ENCODE measurements around the gene KIF1A. TPM values are rescaled to one million over a fixed set of nuclear protein-coding genes. Genes with fewer than 3 reads are reported as not detected.

KIF1A gene
- total RNA-seq, 1 donor from 2014 or later = 29.9 TPM

DNA sequence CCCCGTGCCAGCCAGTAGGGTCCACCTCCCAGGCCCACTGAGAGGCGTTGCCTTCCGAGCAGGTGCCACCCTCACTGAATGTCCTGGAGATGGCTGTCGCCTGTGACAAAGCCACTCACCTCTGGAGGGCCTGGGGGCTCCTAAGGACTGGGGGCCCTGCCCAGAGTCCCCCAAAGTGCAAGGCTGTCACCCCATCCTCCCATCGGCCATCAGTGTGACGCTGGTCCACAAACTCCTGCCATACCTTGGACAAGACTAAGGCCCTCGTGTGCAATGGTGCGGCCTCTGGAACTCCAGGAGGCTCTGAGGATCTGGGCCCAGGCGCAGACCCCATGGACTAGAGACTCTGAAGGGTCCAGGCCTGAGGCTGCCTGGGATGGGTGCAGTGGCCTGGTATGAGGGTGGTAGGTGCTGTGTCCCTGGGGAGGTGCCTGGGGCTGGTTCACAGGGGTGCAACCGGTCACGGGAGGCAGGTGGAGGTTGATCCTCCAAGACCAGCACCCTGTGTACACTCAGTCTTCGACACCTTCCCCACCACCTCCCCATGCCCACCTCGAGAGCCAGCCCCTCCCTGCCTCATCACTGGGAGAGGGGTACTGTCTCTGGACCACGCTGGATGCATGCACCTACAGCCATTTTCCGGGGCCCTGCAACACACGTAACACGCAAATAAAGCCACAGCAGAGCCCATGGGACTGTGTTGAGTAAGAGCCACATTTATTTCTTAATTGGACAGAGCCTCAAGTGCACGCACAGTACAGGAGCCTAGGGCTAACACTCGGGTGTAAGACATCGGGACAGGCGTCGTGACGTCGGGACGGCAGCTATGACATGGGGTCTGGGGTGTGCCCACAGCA, 106.7 kb downstream of the KIF1A start:
- Histone ChIP-seq H3K4me1 (no peaks in the 10 kb centered on the region), H3K4me3 (no peak overlapping the region), H2AFZ (replicated peaks) (no peak overlapping the region), H3K4me2 (no peak overlapping the region), H3K27me3 (no peaks in the 10 kb centered on the region), H4K20me1 (ENCODE audit: low read depth) (no peaks in the 10 kb centered on the region), H3K36me3 (no peaks in the 10 kb centered on the region), H3K9ac (no peak overlapping the region), H3K79me2 (ENCODE audit: low read depth) (no peaks in the 10 kb centered on the region), H3K27ac (no peak overlapping the region), H3F3A (ENCODE audit: low read depth) (no peaks in the 10 kb centered on the region), H3K9me3 (ENCODE audit: low read depth) (no peaks in the 10 kb centered on the region)
- Mint-ChIP-seq H3K9me3 (no peaks in the 10 kb centered on the region), H3K27me3 (ENCODE audit: insufficient read depth, low read depth) (peaks cover 2% of the 10 kb centered on the region), H3K4me1 (peaks cover 2% of the 10 kb centered on the region), H3K4me3 (no peak overlapping the region), H3K27ac (no peak overlapping the region), H3K36me3 (no peaks in the 10 kb centered on the region)
- no peak for DNase-seq (ENCODE audit: low spot score)
- TF ChIP-seq EZH2phosphoT487 (IDR thresholded peaks at IDR 0.05) (no peak), EZH2 (IDR thresholded peaks at IDR 0.05) (no peak)
- TF ChIP-seq, protein P1, sequence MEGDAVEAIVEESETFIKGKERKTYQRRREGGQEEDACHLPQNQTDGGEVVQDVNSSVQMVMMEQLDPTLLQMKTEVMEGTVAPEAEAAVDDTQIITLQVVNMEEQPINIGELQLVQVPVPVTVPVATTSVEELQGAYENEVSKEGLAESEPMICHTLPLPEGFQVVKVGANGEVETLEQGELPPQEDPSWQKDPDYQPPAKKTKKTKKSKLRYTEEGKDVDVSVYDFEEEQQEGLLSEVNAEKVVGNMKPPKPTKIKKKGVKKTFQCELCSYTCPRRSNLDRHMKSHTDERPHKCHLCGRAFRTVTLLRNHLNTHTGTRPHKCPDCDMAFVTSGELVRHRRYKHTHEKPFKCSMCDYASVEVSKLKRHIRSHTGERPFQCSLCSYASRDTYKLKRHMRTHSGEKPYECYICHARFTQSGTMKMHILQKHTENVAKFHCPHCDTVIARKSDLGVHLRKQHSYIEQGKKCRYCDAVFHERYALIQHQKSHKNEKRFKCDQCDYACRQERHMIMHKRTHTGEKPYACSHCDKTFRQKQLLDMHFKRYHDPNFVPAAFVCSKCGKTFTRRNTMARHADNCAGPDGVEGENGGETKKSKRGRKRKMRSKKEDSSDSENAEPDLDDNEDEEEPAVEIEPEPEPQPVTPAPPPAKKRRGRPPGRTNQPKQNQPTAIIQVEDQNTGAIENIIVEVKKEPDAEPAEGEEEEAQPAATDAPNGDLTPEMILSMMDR (IDR thresholded peaks at IDR 0.05) = no peak

DNA sequence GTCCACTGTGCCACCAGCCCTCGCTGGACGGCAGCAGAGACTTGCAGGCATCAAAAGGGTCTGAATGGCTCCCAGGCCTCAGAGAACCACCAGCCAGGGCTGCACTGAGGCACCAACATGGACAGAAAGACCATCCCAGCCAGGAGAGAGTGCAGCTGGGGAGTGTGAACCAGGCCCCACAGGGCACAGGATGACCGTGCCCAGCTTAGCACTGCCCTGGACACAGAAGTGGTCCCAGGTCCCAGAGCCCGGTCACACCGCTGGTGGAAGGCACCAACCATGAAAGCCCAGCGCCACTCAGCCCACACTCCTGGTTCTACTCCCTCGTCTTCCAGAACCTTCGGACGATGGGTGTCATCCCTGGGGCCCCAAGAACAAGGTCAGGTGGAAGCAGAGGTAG, 107.9 kb downstream of the KIF1A start:
- H3K27ac Mint-ChIP-seq = no peak overlapping the region
- no peak overlapping the region for H3K4me3 Mint-ChIP-seq
- Histone ChIP-seq H3K36me3 (no peaks in the 10 kb centered on the region), H3K9me3 (ENCODE audit: low read depth) (no peaks in the 10 kb centered on the region), H3K4me1 (peaks cover 3% of the 10 kb centered on the region), H3F3A (ENCODE audit: low read depth) (no peaks in the 10 kb centered on the region), H3K9ac (no peak overlapping the region), H4K20me1 (ENCODE audit: low read depth) (no peaks in the 10 kb centered on the region), H3K4me3 (no peak overlapping the region), H2AFZ (replicated peaks) (no peak overlapping the region), H3K79me2 (ENCODE audit: low read depth) (no peaks in the 10 kb centered on the region), H3K4me2 (no peak overlapping the region), H3K27ac (no peak overlapping the region), H3K27me3 (no peaks in the 10 kb centered on the region)
- no peak for DNase-seq (ENCODE audit: low spot score)
- H3K36me3 Mint-ChIP-seq = no peaks in the 10 kb centered on the region
- H3K27me3 Mint-ChIP-seq (ENCODE audit: insufficient read depth, low read depth) = peaks cover 2% of the 10 kb centered on the region
- H3K4me1 Mint-ChIP-seq = peaks cover 2% of the 10 kb centered on the region
- no peaks in the 10 kb centered on the region for H3K9me3 Mint-ChIP-seq
- TF ChIP-seq EZH2phosphoT487 (IDR thresholded peaks at IDR 0.05) = no peak
- TF ChIP-seq, protein P1 (IDR thresholded peaks at IDR 0.05) = no peak
- no peak for TF ChIP-seq EZH2 (IDR thresholded peaks at IDR 0.05)

DNA sequence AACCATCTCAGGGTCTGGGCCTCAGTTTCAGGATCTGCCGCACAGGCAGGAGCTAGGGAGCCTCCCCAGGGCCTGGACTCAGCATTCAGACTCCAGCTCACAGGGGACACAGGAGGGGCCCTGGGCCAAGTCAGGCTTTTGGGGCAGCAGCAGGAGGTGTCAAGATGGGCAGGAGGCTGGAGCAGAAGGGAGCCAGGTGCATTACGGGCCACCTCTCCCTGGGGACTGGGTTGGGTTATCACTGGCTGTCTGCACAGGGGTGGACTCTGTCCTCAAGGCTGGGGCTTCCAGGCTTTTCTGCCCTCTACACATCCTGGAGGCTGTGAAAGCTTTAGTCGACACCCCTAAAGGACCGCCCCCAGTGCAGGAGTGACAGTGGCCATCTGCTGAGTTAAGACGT, 108.3 kb downstream of the KIF1A start:
- Histone ChIP-seq H3K4me2 (no peak overlapping the region), H3K36me3 (no peaks in the 10 kb centered on the region), H3K4me3 (no peak overlapping the region), H3K9me3 (ENCODE audit: low read depth) (no peaks in the 10 kb centered on the region), H3K27me3 (no peaks in the 10 kb centered on the region), H3F3A (ENCODE audit: low read depth) (no peaks in the 10 kb centered on the region), H2AFZ (replicated peaks) (no peak overlapping the region), H3K9ac (no peak overlapping the region), H3K79me2 (ENCODE audit: low read depth) (no peaks in the 10 kb centered on the region), H4K20me1 (ENCODE audit: low read depth) (no peaks in the 10 kb centered on the region), H3K27ac (no peak overlapping the region), H3K4me1 (peaks cover 3% of the 10 kb centered on the region)
- Mint-ChIP-seq H3K27ac (peak overlapping the region; percentile 66), H3K4me3 (no peak overlapping the region), H3K27me3 (ENCODE audit: insufficient read depth, low read depth) (peaks cover 2% of the 10 kb centered on the region), H3K4me1 (peaks cover 2% of the 10 kb centered on the region), H3K36me3 (no peaks in the 10 kb centered on the region), H3K9me3 (no peaks in the 10 kb centered on the region)
- no peak for TF ChIP-seq EZH2phosphoT487 (IDR thresholded peaks at IDR 0.05)
- TF ChIP-seq EZH2 (IDR thresholded peaks at IDR 0.05) = no peak
- no peak for DNase-seq (ENCODE audit: low spot score)

DNA sequence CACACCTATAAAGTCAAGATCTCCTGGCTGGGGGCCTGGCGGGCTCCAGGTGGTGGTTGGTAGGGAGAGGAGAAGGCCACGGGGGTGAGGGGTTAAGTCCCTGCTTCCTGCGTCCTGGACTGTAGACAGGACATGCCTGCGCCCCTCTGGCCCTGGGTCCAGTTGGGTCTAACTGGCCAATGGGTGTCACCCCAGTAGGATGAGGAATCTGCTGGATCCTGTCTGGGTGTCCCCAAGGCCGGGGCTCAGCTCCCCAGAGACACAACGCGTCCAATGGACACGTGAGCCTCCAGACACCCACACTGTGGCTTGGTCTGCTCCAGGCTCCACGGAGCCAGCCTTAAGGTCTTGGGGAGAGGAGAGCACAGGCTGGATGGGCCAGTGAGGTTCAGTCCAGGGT, 108.7 kb downstream of the KIF1A start:
- Mint-ChIP-seq H3K27me3 (ENCODE audit: insufficient read depth, low read depth) (peaks cover 2% of the 10 kb centered on the region), H3K9me3 (no peaks in the 10 kb centered on the region), H3K4me3 (no peak overlapping the region), H3K4me1 (peaks cover 2% of the 10 kb centered on the region), H3K27ac (peak overlapping the region; percentile 66), H3K36me3 (no peaks in the 10 kb centered on the region)
- Histone ChIP-seq H3K9ac (no peak overlapping the region), H4K20me1 (ENCODE audit: low read depth) (no peaks in the 10 kb centered on the region), H3K27ac (no peak overlapping the region), H3K36me3 (no peaks in the 10 kb centered on the region), H3K27me3 (no peaks in the 10 kb centered on the region), H3K4me3 (no peak overlapping the region), H3K9me3 (ENCODE audit: low read depth) (no peaks in the 10 kb centered on the region), H3F3A (ENCODE audit: low read depth) (no peaks in the 10 kb centered on the region), H3K4me2 (no peak overlapping the region), H3K79me2 (ENCODE audit: low read depth) (no peaks in the 10 kb centered on the region), H2AFZ (replicated peaks) (no peak overlapping the region), H3K4me1 (peaks cover 3% of the 10 kb centered on the region)
- no peak for DNase-seq (ENCODE audit: low spot score)
- TF ChIP-seq EZH2 (IDR thresholded peaks at IDR 0.05) = no peak
- no peak for TF ChIP-seq EZH2phosphoT487 (IDR thresholded peaks at IDR 0.05)
